ENCODE data around the gene SDK1. TPM values are rescaled to one million over a fixed set of nuclear protein-coding genes. Genes with fewer than 3 reads are reported as not detected.
"Not testable (repeated sequence)": the region's sequence is repeated elsewhere in the genome, so short reads cannot be mapped to it uniquely, and the experiment has no call there.

Gene SDK1
- total RNA-seq, 1 donor from 2014 or later: 0.34 TPM

- intact Hi-C loops (cut with micrococcal nuclease): no loop called here
Observed at GRCh38 chr7:3574386-3574785, 273.3 kb downstream of the SDK1 start.

GRCh38 chr7:3575753-3576531 is 274.9 kb downstream of the SDK1 start:
- intact Hi-C loops (cut with micrococcal nuclease): no loop called here

GRCh38 chr7:3578399-3578798 is 277.3 kb downstream of the SDK1 start:
- intact Hi-C loops (cut with micrococcal nuclease): no loop called here

GRCh38 chr7:3579638-3580219 is 278.7 kb downstream of the SDK1 start:
- intact Hi-C loops (cut with micrococcal nuclease): no loop called here

- intact Hi-C loops (cut with micrococcal nuclease): not testable (repeated sequence)
Observed at GRCh38 chr7:3582145-3582544, 281.1 kb downstream of the SDK1 start.

GRCh38 chr7:3585826-3586225 is 284.8 kb downstream of the SDK1 start:
- intact Hi-C loops (cut with micrococcal nuclease): no loop called here

GRCh38 chr7:3588341-3588740 is 287.3 kb downstream of the SDK1 start:
- intact Hi-C loops (cut with micrococcal nuclease): no loop called here

- intact Hi-C loops (cut with micrococcal nuclease): no loop called here
Observed at GRCh38 chr7:3589752-3590151, 288.7 kb downstream of the SDK1 start.

GRCh38 chr7:3591219-3591618 is 290.2 kb downstream of the SDK1 start:
- intact Hi-C loops (cut with micrococcal nuclease): no loop called here

- intact Hi-C loops (cut with micrococcal nuclease): no loop called here
Observed at GRCh38 chr7:3591944-3592343, 290.9 kb downstream of the SDK1 start.

- intact Hi-C loops (cut with micrococcal nuclease): no loop called here
Observed at GRCh38 chr7:3592401-3593134, 291.5 kb downstream of the SDK1 start.

- intact Hi-C loops (cut with micrococcal nuclease): no loop called here
Observed at GRCh38 chr7:3594901-3595300, 293.8 kb downstream of the SDK1 start.

GRCh38 chr7:3598854-3599253 is 297.8 kb downstream of the SDK1 start:
- intact Hi-C loops (cut with micrococcal nuclease): no loop called here

GRCh38 chr7:3605222-3605621 is 304.2 kb downstream of the SDK1 start:
- intact Hi-C loops (cut with micrococcal nuclease): no loop called here

GRCh38 chr7:3606436-3606835 is 305.4 kb downstream of the SDK1 start:
- intact Hi-C loops (cut with micrococcal nuclease): no loop called here

- intact Hi-C loops (cut with micrococcal nuclease): no loop called here
Observed at GRCh38 chr7:3607847-3608246, 306.8 kb downstream of the SDK1 start.

GRCh38 chr7:3616306-3616705 is 315.3 kb downstream of the SDK1 start:
- intact Hi-C loops (cut with micrococcal nuclease): no loop called here

- intact Hi-C loops (cut with micrococcal nuclease): no loop called here
Observed at GRCh38 chr7:3630081-3630480, 329.0 kb downstream of the SDK1 start.

- intact Hi-C loops (cut with micrococcal nuclease): no loop called here
Observed at GRCh38 chr7:3634396-3634795, 333.3 kb downstream of the SDK1 start.

- intact Hi-C loops (cut with micrococcal nuclease): no loop called here
Observed at GRCh38 chr7:3636131-3636860, 335.2 kb downstream of the SDK1 start.

GRCh38 chr7:3639253-3639652 is 338.2 kb downstream of the SDK1 start:
- intact Hi-C loops (cut with micrococcal nuclease): no loop called here

- intact Hi-C loops (cut with micrococcal nuclease): no loop called here
Observed at GRCh38 chr7:3641582-3641981, 340.5 kb downstream of the SDK1 start.
